ENCODE data around the gene GABBR2. TPM values are rescaled to one million over a fixed set of nuclear protein-coding genes. Genes with fewer than 3 reads are reported as not detected.

Gene GABBR2
- total RNA-seq, 4 donors from 2014 or later, result 0.17 to 0.26 TPM; not detected in 2

GRCh38 chr9:98724810-98725530 is 16.2 kb upstream of the GABBR2 start:
- no peak overlapping the region for H3K27ac ChIP-seq (replicated peaks in 1 of 4)
- TF ChIP-seq EP300 (IDR thresholded peaks at IDR 0.05), result no peak
- no peak for TF ChIP-seq POLR2AphosphoS5 (IDR thresholded peaks at IDR 0.05)
- no peak for TF ChIP-seq POLR2A (IDR thresholded peaks at IDR 0.05; ENCODE audit: low read depth)
- no peak for TF ChIP-seq CTCF (IDR thresholded peaks at IDR 0.05)
- no peaks in the 10 kb centered on the region for H3K36me3 ChIP-seq
- 77% methylated on average over 5 of the region's 5 CpGs for WGBS
- H3K27me3 ChIP-seq, result peaks cover 0 to 57% (median 2%) of the 10 kb centered on the region in 4 donors
- no peaks in the 10 kb centered on the region for H3K4me1 ChIP-seq
- DNase-seq (ENCODE audit: extremely low spot score), result no peak
- peaks cover 0 to 14% (median 4%) of the 10 kb centered on the region in 4 donors for H3K9me3 ChIP-seq
- intact Hi-C loops (cut with DNase I), result no loop called here
- no peak overlapping the region for H3K4me3 ChIP-seq

GRCh38 chr9:98721643-98722042 is 12.9 kb upstream of the GABBR2 start:
- WGBS, result 91% methylated on average over 2 of the region's 2 CpGs
- Histone ChIP-seq H3K27me3 (peaks cover 0 to 58% (median 2%) of the 10 kb centered on the region in 4 donors), H3K36me3 (no peaks in the 10 kb centered on the region), H3K4me1 (no peaks in the 10 kb centered on the region), H3K9me3 (peaks cover 0 to 14% (median 4%) of the 10 kb centered on the region in 4 donors), H3K4me3 (no peak overlapping the region), H3K27ac (replicated peaks in 1 of 4) (no peak overlapping the region)
- DNase-seq (ENCODE audit: extremely low spot score), result no peak
- intact Hi-C loops (cut with DNase I), result no loop called here
- TF ChIP-seq POLR2A (IDR thresholded peaks at IDR 0.05; ENCODE audit: low read depth) (no peak), EP300 (IDR thresholded peaks at IDR 0.05) (no peak), CTCF (IDR thresholded peaks at IDR 0.05) (no peak), POLR2AphosphoS5 (IDR thresholded peaks at IDR 0.05) (no peak)

- H3K4me3 ChIP-seq, result no peak overlapping the region
- no peaks in the 10 kb centered on the region for H3K36me3 ChIP-seq
- no peak for TF ChIP-seq POLR2A (IDR thresholded peaks at IDR 0.05; ENCODE audit: low read depth)
- WGBS, result 86% methylated on average over 4 of the region's 4 CpGs
- no peaks in the 10 kb centered on the region for H3K4me1 ChIP-seq
- H3K27me3 ChIP-seq, result peaks cover 0 to 53% (median 2%) of the 10 kb centered on the region in 4 donors
- H3K9me3 ChIP-seq, result peaks cover 0 to 14% (median 4%) of the 10 kb centered on the region in 4 donors
- H3K27ac ChIP-seq (replicated peaks in 1 of 4), result no peak overlapping the region
- no peak for DNase-seq (ENCODE audit: extremely low spot score)
- intact Hi-C loops (cut with DNase I), result no loop called here
Measured at GRCh38 chr9:98720402-98720801, 11.7 kb upstream of the GABBR2 start.

GRCh38 chr9:98719055-98719454 is 10.3 kb upstream of the GABBR2 start:
- Histone ChIP-seq H3K9me3 (peaks cover 0 to 8% (median 4%) of the 10 kb centered on the region in 4 donors), H3K27ac (replicated peaks in 1 of 4) (no peak overlapping the region), H3K36me3 (no peaks in the 10 kb centered on the region), H3K27me3 (peaks cover 0 to 42% (median 2%) of the 10 kb centered on the region in 4 donors), H3K4me3 (no peak overlapping the region), H3K4me1 (no peaks in the 10 kb centered on the region)
- intact Hi-C loops (cut with DNase I), result no loop called here
- no peak for TF ChIP-seq POLR2AphosphoS5 (IDR thresholded peaks at IDR 0.05)
- no peak for TF ChIP-seq EP300 (IDR thresholded peaks at IDR 0.05)
- TF ChIP-seq POLR2A (IDR thresholded peaks at IDR 0.05; ENCODE audit: low read depth), result no peak
- no peak for TF ChIP-seq CTCF (IDR thresholded peaks at IDR 0.05)
- 77% methylated on average over 2 of the region's 2 CpGs for WGBS
- no peak for DNase-seq (ENCODE audit: extremely low spot score)

GRCh38 chr9:98714833-98715232 is 6.1 kb upstream of the GABBR2 start:
- Histone ChIP-seq H3K27me3 (peaks cover 0 to 28% (median 6%) of the 10 kb centered on the region in 4 donors), H3K9me3 (no peaks in the 10 kb centered on the region), H3K27ac (replicated peaks in 1 of 4) (no peak overlapping the region), H3K4me3 (no peak overlapping the region), H3K4me1 (no peaks in the 10 kb centered on the region), H3K36me3 (no peaks in the 10 kb centered on the region)
- 67% methylated on average over 1 of the region's 1 CpG for WGBS
- TF ChIP-seq POLR2A (IDR thresholded peaks at IDR 0.05; ENCODE audit: low read depth) (no peak), EP300 (IDR thresholded peaks at IDR 0.05) (no peak), CTCF (IDR thresholded peaks at IDR 0.05) (no peak), POLR2AphosphoS5 (IDR thresholded peaks at IDR 0.05) (no peak)
- intact Hi-C loops (cut with DNase I), result no loop called here
- DNase-seq (ENCODE audit: extremely low spot score), result no peak
